Measurements from ENCODE around the gene KCTD10. TPM values are rescaled to one million over a fixed set of nuclear protein-coding genes. Genes with fewer than 3 reads are reported as not detected.
A peak's percentile ranks its signal among the peaks of the same experiment; 100 is the strongest.

The KCTD10 gene
- total RNA-seq, 1 experiment from 2014 or later, result 54.5 TPM

DNA sequence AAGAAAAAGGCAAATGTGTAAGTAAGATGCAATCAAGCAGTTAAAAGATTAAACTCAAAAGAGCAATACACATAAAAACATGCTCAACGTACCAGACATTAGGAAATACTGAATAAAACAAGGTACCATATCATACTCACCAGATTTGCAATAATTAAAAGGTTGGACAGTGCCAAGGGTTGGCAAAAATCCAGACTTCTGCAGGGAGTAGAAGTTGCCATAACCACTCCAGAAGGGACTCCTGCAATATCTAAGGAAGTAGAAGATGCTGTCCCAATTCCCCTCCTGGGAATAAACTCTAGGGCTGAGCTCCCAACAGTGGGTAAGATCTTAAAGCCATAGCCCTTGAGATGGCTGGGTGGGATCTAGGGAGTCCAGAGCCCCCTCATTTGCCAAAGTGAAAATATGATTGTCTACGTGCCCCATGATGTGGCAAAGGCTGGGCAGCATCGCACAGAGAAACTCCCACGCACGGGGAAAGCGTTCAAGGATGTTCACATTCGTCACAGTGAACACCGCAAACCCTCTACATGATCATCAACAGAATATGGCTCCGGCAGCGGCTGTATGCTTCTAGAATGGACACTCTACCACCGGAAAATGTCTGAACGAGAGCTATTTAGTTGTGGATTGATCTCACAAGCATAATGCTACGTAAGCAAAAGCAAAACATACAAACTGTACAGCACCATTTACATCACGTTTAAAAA lies 12.3 kb downstream of the KCTD10 start:
- ChIA-PET POLR2A (ENCODE audit: low non-redundant PET) (no interaction called here), CTCF (no interaction called here)
- Histone ChIP-seq H3K27me3 (replicated peaks; ENCODE audit: insufficient read depth, low read depth, low read length, poor library complexity) (no peaks in the 10 kb centered on the region), H3K36me3 (ENCODE audit: insufficient read depth, low read length, poor library complexity, severe bottlenecking) (peaks cover 6% of the 10 kb centered on the region), H3K27ac (ENCODE audit: low read depth, low read length, poor library complexity, severe bottlenecking) (peak overlapping the region; percentile 98), H3K4me3 (ENCODE audit: low read depth, low read length, poor library complexity, severe bottlenecking) (no peak overlapping the region), H3K4me1 (ENCODE audit: insufficient read depth, low read length, poor library complexity, severe bottlenecking) (peaks cover 53% of the 10 kb centered on the region), H3K9me3 (ENCODE audit: low read depth, low read length, poor library complexity, severe bottlenecking) (no peaks in the 10 kb centered on the region)
- peak; percentile 44 for DNase-seq (ENCODE audit: low spot score)
- BruUV-seq (replicated peaks), result no TSS peak
- TF ChIP-seq, protein P1, sequence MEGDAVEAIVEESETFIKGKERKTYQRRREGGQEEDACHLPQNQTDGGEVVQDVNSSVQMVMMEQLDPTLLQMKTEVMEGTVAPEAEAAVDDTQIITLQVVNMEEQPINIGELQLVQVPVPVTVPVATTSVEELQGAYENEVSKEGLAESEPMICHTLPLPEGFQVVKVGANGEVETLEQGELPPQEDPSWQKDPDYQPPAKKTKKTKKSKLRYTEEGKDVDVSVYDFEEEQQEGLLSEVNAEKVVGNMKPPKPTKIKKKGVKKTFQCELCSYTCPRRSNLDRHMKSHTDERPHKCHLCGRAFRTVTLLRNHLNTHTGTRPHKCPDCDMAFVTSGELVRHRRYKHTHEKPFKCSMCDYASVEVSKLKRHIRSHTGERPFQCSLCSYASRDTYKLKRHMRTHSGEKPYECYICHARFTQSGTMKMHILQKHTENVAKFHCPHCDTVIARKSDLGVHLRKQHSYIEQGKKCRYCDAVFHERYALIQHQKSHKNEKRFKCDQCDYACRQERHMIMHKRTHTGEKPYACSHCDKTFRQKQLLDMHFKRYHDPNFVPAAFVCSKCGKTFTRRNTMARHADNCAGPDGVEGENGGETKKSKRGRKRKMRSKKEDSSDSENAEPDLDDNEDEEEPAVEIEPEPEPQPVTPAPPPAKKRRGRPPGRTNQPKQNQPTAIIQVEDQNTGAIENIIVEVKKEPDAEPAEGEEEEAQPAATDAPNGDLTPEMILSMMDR (conservative IDR thresholded peaks at IDR 0.05; ENCODE audit: low read depth, low read length), result no peak
- no peak for TF ChIP-seq EZH2 (IDR thresholded peaks at IDR 0.05; ENCODE audit: borderline replicate concordance, low read depth, low read length, poor library complexity, severe bottlenecking)
- intact Hi-C loops (cut with micrococcal nuclease; ENCODE audit: unreplicated experiment), result loop anchor here (5.0 kb wide), 1 partner anchor 607 kb away; the partner anchor contains the start of gene SSH1

DNA sequence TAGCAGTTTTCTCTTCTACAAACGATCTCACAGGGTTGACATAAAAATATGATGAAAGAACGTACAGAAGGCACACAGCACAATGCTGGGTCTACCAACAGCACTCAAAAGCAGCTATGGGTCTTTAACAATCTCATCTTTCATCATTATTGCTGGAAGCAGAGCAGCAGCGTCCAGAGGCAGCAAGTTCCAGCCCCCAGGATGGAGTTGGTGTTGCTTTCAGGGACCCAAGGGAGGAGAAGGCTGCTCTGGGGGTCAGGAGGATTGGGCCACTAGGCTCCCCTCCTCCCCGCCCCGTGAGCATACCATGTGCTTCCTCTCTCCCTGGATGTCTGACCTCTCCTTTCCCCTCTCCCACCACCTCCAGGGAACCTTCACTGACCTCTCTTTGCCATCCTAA lies 13.3 kb downstream of the KCTD10 start:
- Histone ChIP-seq H3K27me3 (replicated peaks; ENCODE audit: insufficient read depth, low read depth, low read length, poor library complexity) (no peaks in the 10 kb centered on the region), H3K27ac (ENCODE audit: low read depth, low read length, poor library complexity, severe bottlenecking) (peak overlapping the region; percentile 98), H3K36me3 (ENCODE audit: insufficient read depth, low read length, poor library complexity, severe bottlenecking) (no peaks in the 10 kb centered on the region), H3K4me1 (ENCODE audit: insufficient read depth, low read length, poor library complexity, severe bottlenecking) (peaks cover 53% of the 10 kb centered on the region), H3K9me3 (ENCODE audit: low read depth, low read length, poor library complexity, severe bottlenecking) (no peaks in the 10 kb centered on the region), H3K4me3 (ENCODE audit: low read depth, low read length, poor library complexity, severe bottlenecking) (peak overlapping the region; percentile 16)
- CTCF ChIA-PET, result interaction anchor here (1.1 to 1.5 kb wide), 2 partner anchors 31 to 35 kb away, joined by 3 to 5 read pairs; no protein-coding TSS in a partner anchor
- BruUV-seq (replicated peaks), result no TSS peak
- DNase-seq (ENCODE audit: low spot score), result no peak
- intact Hi-C loops (cut with micrococcal nuclease; ENCODE audit: unreplicated experiment), result loop anchor here (5.0 kb wide), 1 partner anchor 606 kb away; the partner anchor contains the start of gene SSH1
- POLR2A ChIA-PET (ENCODE audit: low non-redundant PET), result interaction anchor here (0.6 to 0.7 kb wide), 2 partner anchors 130 to 309 kb away, joined by 3 to 5 read pairs; no protein-coding TSS in a partner anchor
- TF ChIP-seq, protein P1 (conservative IDR thresholded peaks at IDR 0.05; ENCODE audit: low read depth, low read length), result no peak
- no peak for TF ChIP-seq EZH2 (IDR thresholded peaks at IDR 0.05; ENCODE audit: borderline replicate concordance, low read depth, low read length, poor library complexity, severe bottlenecking)

DNA sequence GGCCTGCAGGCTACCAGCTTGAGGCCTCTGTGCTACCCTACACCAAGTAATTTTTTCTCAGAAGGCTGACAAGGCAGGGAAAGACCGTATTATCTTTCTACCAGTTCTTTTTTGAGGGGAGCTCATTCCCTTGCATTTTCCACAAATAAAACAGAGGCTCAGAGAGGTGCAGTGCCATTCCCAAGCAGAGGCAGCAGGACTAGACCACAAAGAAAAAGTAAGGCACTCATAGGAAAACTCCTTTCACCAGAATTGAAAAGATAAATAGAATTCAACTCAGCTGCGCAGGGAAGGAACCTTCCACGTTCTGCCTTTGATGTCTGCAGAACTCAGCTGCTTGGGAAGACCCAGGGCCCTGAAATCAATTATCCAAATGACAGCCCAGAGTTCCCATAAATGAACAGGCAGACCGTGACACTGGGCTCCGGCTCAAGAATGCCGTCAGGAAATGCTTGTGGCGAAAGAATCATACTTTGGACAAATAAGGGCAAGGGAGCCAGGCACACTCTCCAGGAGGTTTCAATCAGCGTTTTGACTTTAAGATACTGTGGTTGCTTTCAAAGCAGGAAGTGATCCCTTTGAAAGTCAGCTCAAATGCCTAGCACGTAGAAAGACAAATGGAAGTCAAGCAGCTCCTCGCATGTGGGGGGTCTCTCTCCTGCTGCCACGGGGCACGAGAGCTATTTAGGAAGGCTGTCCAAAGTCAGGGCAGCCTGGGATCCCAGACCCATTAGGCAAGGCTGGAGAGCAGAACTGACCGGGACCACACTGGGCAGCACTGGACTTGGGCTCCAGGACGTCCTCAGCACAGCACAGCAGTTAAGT lies 14.0 kb downstream of the KCTD10 start:
- no peaks in the 10 kb centered on the region for H3K27me3 ChIP-seq (replicated peaks; ENCODE audit: insufficient read depth, low read depth, low read length, poor library complexity)
- peak; percentile 96 for DNase-seq (ENCODE audit: low spot score)
- H3K9me3 ChIP-seq (ENCODE audit: low read depth, low read length, poor library complexity, severe bottlenecking), result no peaks in the 10 kb centered on the region
- ChIA-PET POLR2A (ENCODE audit: low non-redundant PET) (interaction anchor here (0.5 to 0.7 kb wide), 3 partner anchors 20 to 308 kb away, joined by 3 to 5 read pairs (median 4); no protein-coding TSS in a partner anchor), CTCF (interaction anchor here (1.1 to 1.5 kb wide), 2 partner anchors 30 to 35 kb away, joined by 3 to 5 read pairs; no protein-coding TSS in a partner anchor)
- peaks cover 50% of the 10 kb centered on the region for H3K4me1 ChIP-seq (ENCODE audit: insufficient read depth, low read length, poor library complexity, severe bottlenecking)
- peak overlapping the region; percentile 98 for H3K27ac ChIP-seq (ENCODE audit: low read depth, low read length, poor library complexity, severe bottlenecking)
- intact Hi-C loops (cut with micrococcal nuclease; ENCODE audit: unreplicated experiment), result loop anchor here (5.0 kb wide), 1 partner anchor 606 kb away; the partner anchor contains the start of gene SSH1
- H3K4me3 ChIP-seq (ENCODE audit: low read depth, low read length, poor library complexity, severe bottlenecking), result peak overlapping the region; percentile 16
- TF ChIP-seq, protein P1 (conservative IDR thresholded peaks at IDR 0.05; ENCODE audit: low read depth, low read length), result no peak
- no peak for TF ChIP-seq EZH2 (IDR thresholded peaks at IDR 0.05; ENCODE audit: borderline replicate concordance, low read depth, low read length, poor library complexity, severe bottlenecking)
- no TSS peak for BruUV-seq (replicated peaks)
- peaks cover under 1% of the 10 kb centered on the region for H3K36me3 ChIP-seq (ENCODE audit: insufficient read depth, low read length, poor library complexity, severe bottlenecking)

Measured in A673 (cell line).